GM19099 (cell line): ENCODE data around the gene PPRC1.

Experiments
- POLR2A ChIP-seq: IDR thresholded peaks from 3 replicates; pipeline ENCODE4 v1.6.1; 2011; ENCODE audit warnings: low read depth; ENCODE audit not compliant: insufficient read length; ENCODE audit errors: extremely low read depth

The PPRC1 gene

DNA sequence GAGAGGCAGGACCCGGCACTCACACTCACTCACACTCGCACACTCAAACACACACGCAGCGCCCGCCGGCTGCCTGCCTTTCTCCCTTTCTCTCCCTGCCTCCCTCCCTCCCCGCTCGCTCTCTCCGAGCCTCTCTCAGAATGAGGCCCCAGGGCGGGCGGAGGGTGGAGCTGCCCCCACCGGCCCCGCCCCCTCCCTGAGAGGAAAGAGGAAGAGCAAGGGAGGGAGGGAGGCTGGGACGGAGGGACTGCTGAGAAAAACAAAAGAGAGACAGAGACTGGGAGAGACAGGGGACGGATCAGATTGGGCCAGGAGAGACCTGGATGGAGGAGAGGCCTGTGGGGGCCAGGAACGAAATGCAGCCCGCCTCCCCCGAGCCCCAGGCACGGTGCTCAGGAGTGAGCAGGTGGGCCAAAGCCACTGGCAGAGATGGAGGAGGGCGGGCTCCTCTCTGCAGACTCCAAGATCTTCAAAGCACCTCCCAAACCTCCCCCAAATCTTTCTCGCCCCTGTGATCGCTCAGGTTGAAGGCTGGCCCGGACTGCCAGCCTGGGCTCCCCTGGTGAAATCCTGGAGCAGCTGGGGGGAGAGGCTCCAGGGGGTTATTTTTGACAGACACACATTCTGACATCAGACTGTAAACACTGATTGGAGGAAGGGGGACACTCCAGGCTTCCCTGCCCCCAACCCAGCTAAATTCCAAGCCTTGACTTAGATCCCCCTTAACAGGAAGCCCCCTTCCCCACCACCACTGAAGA is 17.8 kb upstream of the PPRC1 start:
- TF ChIP-seq POLR2A, result peak; percentile 82

DNA sequence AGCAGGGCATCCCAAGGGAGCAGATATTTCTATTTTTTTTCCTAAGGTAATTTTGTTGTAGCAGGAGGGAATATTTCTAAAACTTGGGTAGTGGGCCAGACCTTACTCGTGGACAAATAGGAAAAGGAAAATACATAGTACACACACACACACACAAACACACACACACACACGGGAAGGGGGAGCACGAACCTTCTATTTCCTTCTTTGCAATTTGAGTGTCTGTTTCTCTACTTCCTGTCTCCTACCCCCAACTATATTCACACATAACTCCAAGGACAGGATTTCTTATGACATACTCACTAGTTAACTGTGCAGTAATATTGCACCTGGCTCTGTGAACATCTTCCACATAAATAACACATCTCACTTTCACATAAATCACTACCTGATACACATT is 17.1 kb upstream of the PPRC1 start:
- no peak for TF ChIP-seq POLR2A

DNA sequence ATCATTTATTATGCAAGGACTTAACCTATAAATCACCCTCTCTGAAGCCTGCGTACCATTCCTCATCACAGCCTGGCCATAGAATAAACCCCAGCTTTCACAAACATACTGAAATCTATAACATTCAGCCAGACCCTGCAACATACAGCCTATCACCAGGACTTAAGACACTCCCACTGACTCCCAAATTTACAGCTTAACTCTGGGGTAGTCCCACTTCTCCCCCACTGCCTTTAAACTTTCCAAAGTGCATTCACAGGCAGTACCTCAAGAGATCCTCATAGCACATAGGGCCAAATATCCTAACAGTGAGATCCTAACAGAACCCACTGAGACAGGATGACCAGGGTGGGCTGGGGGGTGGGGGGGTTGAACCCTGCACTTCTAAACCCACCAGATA is 16.2 kb upstream of the PPRC1 start:
- TF ChIP-seq POLR2A, result no peak

DNA sequence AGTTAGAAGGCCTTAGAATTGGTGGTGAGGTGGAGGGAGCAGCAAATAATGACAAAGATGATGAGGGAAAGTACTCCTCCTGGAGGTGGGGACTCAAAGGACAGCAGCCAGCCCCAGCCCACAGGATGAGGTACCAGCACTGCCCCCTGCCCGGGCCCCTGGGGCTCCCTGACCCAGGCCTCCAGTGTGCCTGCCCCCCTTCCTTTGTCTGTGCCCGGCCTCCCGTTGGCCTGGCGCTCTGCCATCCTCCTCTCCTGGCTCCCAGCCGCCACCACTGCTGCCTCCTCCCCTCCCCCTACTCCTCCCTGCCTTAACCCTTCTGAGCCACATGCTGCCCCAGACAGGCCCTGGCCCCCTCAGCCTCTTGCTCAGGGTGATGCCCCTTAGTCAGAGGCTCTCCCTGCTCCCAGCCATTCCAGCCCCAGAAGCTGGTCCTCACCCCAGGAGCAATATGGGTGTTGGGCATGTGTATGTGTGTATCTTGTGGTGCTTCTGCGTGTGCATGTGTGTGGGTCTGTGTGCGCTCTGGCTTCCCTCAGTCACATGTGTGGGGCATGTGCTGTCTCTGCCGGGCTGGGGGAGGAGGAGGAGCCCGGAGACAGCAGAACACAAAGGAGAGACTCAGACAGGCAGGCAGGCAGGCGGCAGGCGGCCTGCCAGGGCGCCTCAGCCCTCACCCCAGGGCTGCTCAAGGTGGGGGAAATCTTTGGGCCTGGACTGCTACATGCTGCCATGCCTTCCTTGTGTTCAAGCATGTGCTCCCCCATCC is 15.3 kb upstream of the PPRC1 start:
- no peak for TF ChIP-seq POLR2A

DNA sequence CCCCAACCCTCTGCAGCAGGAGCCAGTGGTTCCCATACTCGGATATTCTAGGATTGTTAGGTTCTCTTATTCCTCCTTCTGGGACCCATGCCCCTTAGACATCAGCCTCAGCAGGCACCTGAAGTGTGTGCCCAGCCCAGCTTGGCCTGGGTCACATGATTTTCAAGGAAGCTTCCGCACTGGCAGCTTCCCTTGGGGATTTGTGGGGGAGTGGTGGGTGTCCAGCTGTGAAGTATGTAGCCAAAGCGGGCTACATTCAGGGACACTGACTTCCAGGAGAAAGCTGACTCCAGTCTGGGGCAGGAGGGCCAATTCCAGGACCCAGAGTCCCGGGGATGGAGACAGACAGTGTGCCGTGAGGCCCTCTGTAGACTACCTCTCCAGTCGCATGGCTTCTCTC is 14.0 kb upstream of the PPRC1 start:
- TF ChIP-seq POLR2A, result no peak

DNA sequence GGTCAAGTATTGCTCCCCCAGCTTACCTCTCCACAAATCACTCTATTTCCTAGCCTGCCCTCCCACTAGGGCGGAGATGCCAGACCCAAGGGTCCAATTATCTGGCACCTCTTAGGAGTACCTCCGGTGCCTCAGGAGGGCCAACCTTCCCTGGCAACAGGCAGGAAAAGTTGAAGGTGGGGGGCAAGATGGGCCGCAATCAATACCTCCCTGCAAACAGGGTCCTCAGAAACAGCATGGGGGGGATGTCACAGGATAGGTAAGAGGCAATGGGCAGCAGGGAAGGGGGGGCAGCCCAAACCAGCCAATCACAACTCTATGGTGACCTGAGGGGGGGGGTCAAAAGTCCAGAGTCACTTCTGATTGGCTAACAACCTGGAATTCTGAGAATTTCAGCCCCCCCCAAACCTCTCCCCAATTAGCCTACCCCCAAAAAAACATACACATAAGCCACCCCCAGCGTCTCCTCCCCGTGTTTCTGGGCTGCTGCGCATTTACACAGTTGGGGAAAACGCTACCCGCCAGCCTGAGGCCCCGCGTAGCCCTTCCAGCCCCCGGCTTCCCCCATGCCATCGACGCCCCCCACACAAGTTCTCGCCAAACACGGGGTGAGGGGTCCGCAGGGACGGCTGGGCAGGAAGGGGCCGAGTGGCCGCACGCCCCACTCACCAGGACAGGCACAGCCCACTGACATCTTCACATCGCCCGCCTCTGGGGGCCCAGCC is 13.3 kb upstream of the PPRC1 start:
- no peak for TF ChIP-seq POLR2A

DNA sequence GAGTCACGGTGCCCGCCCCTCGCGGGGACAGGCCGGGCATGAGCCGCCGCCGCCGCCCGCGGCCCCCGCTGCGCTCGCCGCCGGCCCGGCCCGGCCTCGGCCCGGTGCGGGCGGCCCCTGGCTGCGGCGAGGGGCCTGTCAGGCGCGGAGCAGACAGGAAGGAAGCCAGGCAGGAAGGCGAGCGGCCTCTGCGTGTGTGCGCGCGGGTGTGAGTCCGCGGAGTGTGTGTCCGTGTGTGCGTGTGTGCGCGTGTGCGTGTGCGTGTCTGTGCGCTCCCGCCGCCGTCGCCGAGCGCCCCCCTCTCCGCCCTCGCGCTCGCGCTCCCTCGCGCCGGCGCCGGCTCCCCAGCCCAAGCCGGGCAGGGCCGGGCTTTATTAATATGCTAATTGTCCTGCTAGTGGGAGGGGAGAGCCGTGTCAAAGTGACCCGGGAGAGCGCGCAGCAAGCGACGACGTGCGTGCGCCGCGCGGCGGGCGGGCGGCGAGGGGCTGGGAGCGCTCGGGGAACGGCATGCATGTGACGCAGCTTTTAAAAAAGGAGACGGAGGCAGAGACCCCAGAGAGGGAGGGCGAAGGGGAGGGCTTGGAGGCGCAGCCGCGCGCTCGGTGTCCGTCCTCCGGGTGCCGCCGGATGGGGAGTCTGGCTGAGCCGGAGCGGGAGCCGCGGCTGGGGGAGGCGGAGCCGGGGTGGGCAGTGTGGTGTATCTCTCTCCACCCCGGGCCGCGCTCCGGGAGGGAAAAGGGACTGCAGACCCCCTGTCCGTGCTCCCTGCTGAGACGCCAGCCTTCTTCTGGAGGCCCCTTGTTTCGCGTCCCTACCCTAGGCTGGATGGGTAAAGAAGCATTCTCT is 12.5 kb upstream of the PPRC1 start, which contains the start of gene LDB1:
LDB1 (minus strand) TSS at position 227 of the 849 bp plus-strand sequence. CDS start 258 bp downstream, outside the sequence.
- TF ChIP-seq POLR2A, result peak; percentile 61

DNA sequence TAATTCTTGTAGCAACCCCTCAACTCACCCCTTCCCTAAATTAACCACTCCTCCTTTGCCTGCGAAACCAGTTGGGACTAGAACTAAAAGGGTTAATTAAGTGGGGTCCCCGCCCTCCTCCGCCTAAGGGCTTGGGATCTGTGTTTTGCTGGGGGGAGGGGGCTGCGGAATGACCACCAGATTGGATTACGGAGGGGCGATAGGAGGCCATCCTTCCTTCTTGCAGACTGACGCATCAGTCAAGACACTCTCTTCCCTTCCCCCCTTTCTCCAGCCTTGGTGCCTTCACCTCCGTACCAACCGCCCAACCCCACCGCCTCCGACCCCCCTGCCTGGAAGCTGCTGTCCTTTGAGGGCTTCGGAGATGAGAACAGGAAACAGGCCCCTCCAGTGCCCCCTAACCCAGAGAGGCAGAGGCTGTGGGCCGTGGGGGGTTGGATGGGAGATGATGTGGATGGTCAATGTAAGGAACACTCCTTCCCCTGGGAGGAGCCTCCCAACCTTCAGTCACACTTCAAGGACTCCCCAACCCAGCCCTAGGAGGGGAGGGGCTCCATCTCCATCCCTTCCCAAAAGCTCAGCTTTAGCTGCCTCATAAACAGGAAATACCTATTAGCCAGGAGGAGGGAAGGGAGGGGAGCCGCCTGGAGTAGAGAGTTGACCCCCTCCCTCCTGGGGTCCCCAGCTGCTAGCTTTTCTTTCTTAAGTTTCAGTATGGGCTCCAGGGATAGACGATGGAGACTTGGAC is 11.7 kb upstream of the PPRC1 start:
- no peak for TF ChIP-seq POLR2A

DNA sequence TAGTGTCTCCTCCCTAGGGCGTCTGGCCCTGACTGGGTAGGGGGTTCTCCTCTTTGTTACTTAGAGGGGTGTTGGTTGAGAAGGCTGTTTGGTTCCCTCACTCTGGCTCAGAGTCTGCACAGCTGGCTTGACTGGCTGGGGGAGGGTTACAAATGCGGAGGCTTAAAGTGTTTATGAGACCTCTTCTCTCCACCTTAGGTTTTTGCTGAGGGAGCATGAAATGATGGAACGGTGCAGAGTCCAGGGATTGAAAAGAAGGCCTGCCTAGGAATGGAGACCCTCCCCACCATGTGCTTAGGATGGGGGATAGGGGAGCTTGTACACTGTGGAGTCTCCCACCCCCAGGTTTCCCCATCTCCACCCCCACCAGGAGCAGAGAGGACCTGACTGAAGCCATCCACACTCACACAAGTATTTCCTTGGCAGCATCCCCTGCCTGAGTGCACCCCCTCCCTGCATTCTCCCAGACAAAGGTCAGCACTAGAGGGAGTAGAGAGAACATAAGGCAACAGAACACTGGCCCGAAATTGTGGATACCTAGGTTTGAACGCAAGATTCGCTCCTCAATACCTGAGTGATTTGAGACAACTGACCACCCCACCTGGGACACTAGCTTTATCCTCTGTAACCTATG is 11.0 kb upstream of the PPRC1 start:
- TF ChIP-seq POLR2A, result no peak

DNA sequence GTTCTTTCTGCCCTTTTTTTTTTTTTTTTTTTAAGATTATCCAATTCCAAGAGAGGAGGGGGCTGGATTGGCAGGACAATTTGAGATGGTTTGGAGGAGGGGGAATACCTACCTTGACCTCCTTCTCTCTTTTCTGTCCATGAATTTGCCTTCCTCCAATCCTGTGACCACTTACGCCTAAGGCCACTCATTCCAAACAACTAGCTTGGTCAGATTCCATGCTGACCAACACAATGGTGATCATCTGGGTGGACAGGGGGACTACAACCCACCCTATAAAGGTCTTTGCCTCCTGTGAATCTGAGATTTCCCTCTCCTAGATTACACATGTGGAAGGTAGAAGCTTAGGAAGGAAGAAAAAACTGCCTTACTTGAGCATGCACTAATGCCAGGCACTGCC is 10.4 kb upstream of the PPRC1 start:
- TF ChIP-seq POLR2A, result no peak

DNA sequence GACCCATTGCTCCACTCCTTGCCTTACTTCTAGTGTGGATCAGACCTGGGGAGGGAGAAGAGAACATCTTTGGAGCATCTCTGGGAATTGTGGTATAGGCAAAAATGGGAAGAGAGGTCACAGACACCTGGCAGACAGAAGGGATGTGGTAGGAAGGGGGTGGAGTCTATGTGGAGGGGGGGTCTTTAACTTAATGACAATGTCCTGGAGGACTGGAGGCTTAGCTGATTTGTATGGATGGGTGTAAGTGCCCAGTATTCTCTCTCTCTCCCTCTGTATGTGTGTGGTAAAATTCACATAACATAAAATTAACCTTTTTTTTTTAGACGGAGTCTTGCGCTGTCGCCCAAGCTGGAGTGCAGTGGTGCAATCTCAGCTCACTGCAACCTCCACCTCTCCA is 9.6 kb upstream of the PPRC1 start:
- TF ChIP-seq POLR2A, result no peak

DNA sequence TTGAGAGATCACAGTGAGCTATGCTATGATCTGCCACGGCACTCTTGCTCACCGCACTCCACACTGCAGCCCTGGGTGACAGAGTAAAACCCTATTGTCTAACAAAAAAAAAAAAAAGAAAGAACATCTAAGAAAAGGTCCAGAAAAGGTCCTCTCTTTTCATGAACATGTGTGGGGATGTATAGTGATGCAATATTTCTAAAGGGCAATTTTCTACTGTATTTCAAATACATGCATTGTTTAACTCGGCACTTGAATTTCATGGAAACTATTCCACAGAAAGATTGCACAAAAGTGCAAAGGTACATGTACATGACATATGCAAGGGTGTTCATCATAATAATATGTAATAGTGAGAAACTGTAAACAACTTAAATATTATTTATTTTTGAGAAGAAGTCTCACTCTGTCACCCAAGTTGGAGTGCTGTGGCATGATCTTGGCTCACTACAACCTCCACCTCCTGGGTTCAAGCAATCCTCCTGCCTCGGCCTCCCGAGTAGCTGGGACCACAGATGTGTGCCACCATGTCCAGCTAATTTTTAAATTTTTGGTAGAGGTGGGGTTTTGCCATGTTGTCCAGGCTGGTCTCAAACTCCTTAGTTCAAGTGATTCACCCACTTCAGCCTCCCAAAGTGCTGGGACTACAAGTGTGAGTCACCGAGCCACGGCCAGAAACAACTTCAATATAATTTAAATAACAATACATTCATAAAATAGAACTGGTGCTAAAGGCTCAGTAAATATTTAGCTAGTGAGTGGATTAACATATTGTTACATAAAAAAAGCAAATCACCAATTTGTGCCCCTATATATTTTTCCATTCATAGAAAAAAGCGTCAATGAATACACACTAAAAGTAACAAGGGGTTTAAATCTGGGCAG is 1.3 kb upstream of the PPRC1 start:
- no peak for TF ChIP-seq POLR2A

DNA sequence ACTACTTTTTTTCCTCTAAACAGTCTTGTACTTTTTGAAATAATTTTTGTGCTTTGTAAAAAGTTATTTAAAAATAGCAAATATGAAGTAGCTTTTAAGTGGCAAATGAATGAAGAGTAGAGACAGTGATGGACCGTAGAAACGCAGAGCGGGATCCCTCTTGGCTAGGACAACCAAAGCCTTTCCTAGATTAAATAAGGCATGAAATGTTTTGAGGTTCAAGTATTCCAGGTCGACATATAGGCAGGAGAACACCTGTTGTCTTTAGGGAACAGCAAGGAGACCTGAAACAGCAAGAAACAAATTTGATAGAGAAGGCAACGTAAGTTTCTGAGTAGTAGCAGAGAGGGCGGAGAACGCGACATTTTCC is 662 bp upstream of the PPRC1 start:
- no peak for TF ChIP-seq POLR2A
